ENCODE data around the gene KIAA0319L.
"Not testable (repeated sequence)": the region's sequence is repeated elsewhere in the genome, so short reads cannot be mapped to it uniquely, and the experiment has no call there.

- not testable (repeated sequence) for TF ChIP-seq CTCF, POLR2A (IDR thresholded peaks at IDR 0.05)
Observed at GRCh38 chr1:35463749-35464148, 93.5 kb downstream of the KIAA0319L start.
